ENCODE measurements around the gene HYAL1. TPM values are rescaled to one million over a fixed set of nuclear protein-coding genes. Genes with fewer than 3 reads are reported as not detected.

Gene HYAL1, protein sequence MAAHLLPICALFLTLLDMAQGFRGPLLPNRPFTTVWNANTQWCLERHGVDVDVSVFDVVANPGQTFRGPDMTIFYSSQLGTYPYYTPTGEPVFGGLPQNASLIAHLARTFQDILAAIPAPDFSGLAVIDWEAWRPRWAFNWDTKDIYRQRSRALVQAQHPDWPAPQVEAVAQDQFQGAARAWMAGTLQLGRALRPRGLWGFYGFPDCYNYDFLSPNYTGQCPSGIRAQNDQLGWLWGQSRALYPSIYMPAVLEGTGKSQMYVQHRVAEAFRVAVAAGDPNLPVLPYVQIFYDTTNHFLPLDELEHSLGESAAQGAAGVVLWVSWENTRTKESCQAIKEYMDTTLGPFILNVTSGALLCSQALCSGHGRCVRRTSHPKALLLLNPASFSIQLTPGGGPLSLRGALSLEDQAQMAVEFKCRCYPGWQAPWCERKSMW
- 78.8 TPM for total RNA-seq
- long read RNA-seq, transcript HYAL1-204 (4 exons, 2,081 nt) = minor isoform, 24 of 129 reads
- long read RNA-seq, transcript HYAL1-201 (3 exons, 2,517 nt) = major isoform, 42 of 129 reads
- long read RNA-seq, partial matches to known transcripts = 13 of 129 reads
- long read RNA-seq, other reads (novel, unspliced or antisense) = 40 of 129 reads

DNA sequence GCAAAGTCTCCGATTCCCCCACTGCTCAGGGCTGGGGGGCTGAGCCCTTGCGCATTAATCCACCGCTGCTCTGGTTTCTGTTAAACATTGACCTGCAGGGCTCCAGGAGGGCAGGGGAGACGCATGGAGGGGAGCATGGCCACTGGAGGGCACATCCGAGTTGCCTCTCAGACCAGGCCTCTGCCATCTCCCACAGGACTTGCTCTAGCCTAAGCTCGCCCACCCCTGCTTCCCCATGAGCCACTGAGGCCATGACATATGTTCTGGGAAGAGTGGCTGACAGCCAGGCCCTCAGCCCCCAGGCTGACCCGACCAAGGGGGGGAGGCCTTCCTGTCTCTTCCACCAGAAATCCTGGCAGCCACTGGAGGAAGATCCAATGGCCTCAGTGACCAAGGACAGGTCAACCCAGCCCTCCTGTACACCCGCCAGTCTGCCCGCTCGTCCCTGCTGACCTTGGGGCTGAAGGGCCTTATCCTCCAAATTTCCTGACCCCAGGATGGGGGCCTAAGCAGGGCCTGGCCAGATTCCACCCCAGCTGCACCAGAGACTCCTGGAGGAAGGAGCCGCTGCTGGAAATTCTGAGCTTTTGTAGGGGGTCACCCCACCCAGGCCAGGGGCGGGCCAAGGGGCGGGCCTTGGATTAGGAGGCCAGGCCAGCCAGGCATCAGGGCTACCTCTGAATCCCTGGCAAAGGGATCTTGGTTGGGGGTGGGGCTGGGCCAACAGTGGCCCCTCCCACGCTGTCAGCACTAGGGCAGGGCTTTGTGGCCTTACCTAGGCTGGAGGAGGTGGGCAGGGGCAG, at the start of gene HYAL1:
TSS of gene HYAL1 (minus strand) at position 562 of the 803 bp plus-strand sequence. CDS start 618 bp downstream, outside the sequence.
- ATAC-seq = peak; percentile 63
- Histone ChIP-seq H3K9me3 (no peaks in the 10 kb centered on the region), H3K27me3 (no peaks in the 10 kb centered on the region), H3K4me3 (peak within 1 kb of the TSS; percentile 65), H3K4me1 (peaks cover 29% of the 10 kb centered on the region), H3K27ac (peak within 1 kb of the TSS; percentile 79), H3K36me3 (no peaks in the 10 kb centered on the region)
- intact Hi-C loops (cut with DNase I) = no loop called here
- TF ChIP-seq, protein P1, sequence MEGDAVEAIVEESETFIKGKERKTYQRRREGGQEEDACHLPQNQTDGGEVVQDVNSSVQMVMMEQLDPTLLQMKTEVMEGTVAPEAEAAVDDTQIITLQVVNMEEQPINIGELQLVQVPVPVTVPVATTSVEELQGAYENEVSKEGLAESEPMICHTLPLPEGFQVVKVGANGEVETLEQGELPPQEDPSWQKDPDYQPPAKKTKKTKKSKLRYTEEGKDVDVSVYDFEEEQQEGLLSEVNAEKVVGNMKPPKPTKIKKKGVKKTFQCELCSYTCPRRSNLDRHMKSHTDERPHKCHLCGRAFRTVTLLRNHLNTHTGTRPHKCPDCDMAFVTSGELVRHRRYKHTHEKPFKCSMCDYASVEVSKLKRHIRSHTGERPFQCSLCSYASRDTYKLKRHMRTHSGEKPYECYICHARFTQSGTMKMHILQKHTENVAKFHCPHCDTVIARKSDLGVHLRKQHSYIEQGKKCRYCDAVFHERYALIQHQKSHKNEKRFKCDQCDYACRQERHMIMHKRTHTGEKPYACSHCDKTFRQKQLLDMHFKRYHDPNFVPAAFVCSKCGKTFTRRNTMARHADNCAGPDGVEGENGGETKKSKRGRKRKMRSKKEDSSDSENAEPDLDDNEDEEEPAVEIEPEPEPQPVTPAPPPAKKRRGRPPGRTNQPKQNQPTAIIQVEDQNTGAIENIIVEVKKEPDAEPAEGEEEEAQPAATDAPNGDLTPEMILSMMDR (IDR thresholded peaks at IDR 0.05) = peak; percentile 32
- peak; percentile 92 for DNase-seq

DNA sequence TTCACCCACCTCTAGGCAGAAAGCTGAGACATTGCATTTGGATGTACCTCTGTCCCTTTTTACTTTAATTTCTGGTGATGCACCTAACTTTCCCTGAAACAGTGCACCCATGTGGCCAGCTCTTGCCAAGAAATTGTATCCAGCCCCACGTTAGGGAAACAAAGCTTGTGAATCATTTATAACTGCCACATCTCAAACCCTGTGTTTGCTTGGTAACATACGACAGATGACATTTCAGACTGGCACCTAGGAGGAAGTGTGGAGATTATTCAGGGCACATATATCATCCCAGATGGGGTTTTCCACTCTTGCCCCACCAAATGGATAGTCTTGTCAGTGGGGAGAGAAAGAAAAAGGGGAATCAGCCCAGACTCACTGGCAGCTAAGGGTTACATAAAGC, 49.4 kb upstream of the HYAL1 start:
- Histone ChIP-seq H3K4me3 (no peak overlapping the region), H3K9me3 (no peaks in the 10 kb centered on the region), H3K4me1 (peaks cover 48% of the 10 kb centered on the region), H3K36me3 (peaks cover 51% of the 10 kb centered on the region), H3K27me3 (no peaks in the 10 kb centered on the region), H3K27ac (no peak overlapping the region)
- TF ChIP-seq, protein P1 (IDR thresholded peaks at IDR 0.05) = peak; percentile 5
- ATAC-seq = no peak
- no peak for DNase-seq
- intact Hi-C loops (cut with DNase I) = no loop called here

DNA sequence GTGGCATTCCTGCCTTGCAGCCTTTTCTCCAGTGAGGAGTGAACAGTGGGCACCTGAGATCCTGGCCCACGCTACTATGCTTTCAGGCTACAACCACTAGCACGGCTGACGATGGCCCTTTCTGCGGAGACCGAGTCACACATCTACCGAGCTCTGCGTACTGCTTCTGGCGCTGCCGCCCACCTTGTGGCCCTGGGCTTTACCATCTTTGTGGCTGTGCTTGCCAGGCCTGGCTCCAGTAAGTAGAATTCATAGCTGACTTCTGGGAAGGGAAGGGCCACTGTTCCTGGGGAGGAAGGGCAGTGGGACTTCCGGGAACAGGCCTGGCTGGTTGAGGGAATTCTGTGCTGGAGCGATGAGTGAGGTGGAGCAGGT, 47.9 kb upstream of the HYAL1 start:
- peak overlapping the region; percentile 92 for H3K27ac ChIP-seq
- H3K9me3 ChIP-seq = no peaks in the 10 kb centered on the region
- TF ChIP-seq, protein P1 (IDR thresholded peaks at IDR 0.05) = no peak
- H3K36me3 ChIP-seq = peaks cover 55% of the 10 kb centered on the region
- no peak for ATAC-seq
- H3K4me3 ChIP-seq = peak overlapping the region; percentile 73
- intact Hi-C loops (cut with DNase I) = no loop called here
- DNase-seq = no peak
- H3K4me1 ChIP-seq = peaks cover 33% of the 10 kb centered on the region
- no peaks in the 10 kb centered on the region for H3K27me3 ChIP-seq

DNA sequence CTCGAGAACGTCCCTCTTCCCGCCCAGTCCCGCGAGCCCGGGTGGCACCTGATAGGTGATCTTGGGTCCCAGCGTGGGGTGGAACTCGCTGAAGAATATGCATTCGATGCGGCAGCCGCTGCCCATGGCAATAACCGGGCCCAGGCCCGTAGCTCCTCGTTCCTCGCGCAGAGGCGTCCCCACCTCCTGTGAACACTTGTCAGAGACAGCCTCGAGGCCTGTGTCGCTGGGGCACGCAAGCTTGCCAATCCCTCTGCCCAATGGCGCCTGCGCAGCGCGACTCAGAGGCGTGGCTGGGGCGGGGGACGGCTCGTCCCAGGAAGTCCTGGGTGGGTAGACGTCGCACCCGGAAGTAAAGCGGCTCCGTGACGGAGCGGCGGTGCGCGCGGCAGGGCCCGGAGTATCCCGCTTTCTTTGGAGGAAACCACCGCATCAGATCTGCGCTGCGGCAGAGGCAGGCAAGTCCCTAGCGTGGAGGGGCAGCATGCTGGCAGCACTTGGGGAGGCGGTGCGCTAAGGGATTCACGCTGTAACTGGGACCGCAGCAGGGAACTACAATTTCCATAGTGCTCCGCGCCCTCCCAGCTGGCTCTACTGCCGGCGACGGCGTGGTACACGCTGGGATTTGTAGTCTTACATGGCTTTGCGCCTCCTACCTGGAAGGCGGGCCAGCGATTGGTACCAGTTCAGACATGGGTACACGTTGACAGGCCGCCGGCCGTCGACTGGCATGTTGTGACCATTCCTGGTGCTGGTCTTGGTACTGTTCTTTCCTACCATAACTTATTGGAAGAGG, 47.4 kb upstream of the HYAL1 start, which contains the start of the genes CYB561D2 and NPRL2:
TSS of gene CYB561D2 (plus strand) at position 336 of the 796 bp plus-strand sequence. CDS start 572 bp downstream, outside the sequence.
TSS of gene NPRL2 (minus strand) at position 249 of the 796 bp plus-strand sequence. CDS start at position 126, 123 bp downstream.
- intact Hi-C loops (cut with DNase I) = no loop called here
- H3K9me3 ChIP-seq = no peaks in the 10 kb centered on the region
- H3K4me3 ChIP-seq = peak within 1 kb of the TSS; percentile 73
- H3K27me3 ChIP-seq = no peaks in the 10 kb centered on the region
- H3K4me1 ChIP-seq = peaks cover 32% of the 10 kb centered on the region
- ATAC-seq = peak; percentile 95
- TF ChIP-seq, protein P1 (IDR thresholded peaks at IDR 0.05) = no peak
- peak; percentile 99 for DNase-seq
- H3K36me3 ChIP-seq = peaks cover 51% of the 10 kb centered on the region
- H3K27ac ChIP-seq = peak within 1 kb of the TSS; percentile 92

DNA sequence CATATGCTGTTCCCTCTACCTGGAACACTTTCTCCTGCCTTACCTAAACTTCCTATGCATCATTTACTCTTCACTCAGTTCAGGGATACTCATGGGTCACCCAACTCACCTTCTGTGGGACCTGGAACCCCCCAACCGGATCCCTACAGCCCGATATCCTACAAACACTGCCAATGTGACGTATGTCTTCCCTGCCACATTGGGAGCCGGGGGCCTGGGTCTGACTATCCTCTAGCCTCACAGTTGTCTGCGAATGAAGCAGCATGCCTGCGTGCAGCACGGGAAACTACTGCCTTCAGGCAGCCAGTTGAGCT, 46.8 kb upstream of the HYAL1 start:
- TF ChIP-seq, protein P1 (IDR thresholded peaks at IDR 0.05) = no peak
- ATAC-seq = no peak

More for the DNA sequence above, 46.8 kb upstream of the HYAL1 start:
- Histone ChIP-seq H3K27me3 (no peaks in the 10 kb centered on the region), H3K27ac (peak overlapping the region; percentile 92), H3K36me3 (peaks cover 46% of the 10 kb centered on the region), H3K4me3 (peak overlapping the region; percentile 73), H3K4me1 (peaks cover 32% of the 10 kb centered on the region), H3K9me3 (no peaks in the 10 kb centered on the region)
- no peak for DNase-seq
- intact Hi-C loops (cut with DNase I) = no loop called here

Measured in upper lobe of right lung (tissue), 1 donor.